K562 (cell line): ENCODE data around the gene ZNF407.

Source experiments
- HMG20B ChIP-seq: fragments of 250-450 bp; sonication (Bioruptor Pico); IDR thresholded peaks from 2 replicates; pipeline ENCODE4 v1.5.0; 2021; ENCODE audit warnings: mild to moderate bottlenecking
- TAF1 ChIP-seq: IDR thresholded peaks from 2 replicates; pipeline ENCODE4 v1.6.1; 2011; ENCODE audit warnings: mild to moderate bottlenecking, low read length, moderate library complexity; ENCODE audit not compliant: insufficient read depth, control insufficient read depth, severe bottlenecking; ENCODE audit errors: extremely low read depth
- ZNF79 ChIP-seq: fragments of 250-450 bp; sonication (Bioruptor Pico); IDR thresholded peaks from 2 replicates; pipeline ENCODE4 v1.4.0; 2020; ENCODE audit warnings: low read depth, mild to moderate bottlenecking, moderate library complexity
- TF ChIP-seq, protein P1 (sequence below): sonication (generic); formaldehyde crosslinking; IDR thresholded peaks from 2 replicates; pipeline ENCODE4 v1.8.1; 2022; ENCODE audit warnings: missing genetic modification reagents
- TF ChIP-seq, protein P2 (sequence below): fragments of 250-450 bp; sonication (Bioruptor Pico); IDR thresholded peaks from 2 replicates; pipeline ENCODE4 v1.4.0; 2020; ENCODE audit warnings: mild to moderate bottlenecking

DNA sequence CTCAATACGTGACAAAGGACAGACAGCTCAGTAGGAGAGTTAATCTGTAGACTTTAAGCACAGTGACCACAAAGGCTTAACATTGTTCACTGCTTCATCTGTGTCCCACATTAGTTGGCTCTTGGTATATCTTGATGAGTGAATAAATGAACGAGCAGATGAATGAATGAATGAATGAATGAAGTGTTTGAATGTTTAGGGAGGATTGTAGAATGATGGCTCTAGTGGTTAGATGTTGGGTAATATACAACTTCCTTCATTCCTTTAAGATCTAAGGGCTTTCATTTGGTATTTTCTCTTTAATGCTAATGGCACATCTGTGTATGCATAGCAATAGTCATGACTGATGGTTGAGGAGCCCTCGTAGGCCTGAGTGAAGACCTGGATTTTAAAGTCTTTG lies 40.5 kb downstream of the ZNF407 start:
- TF ChIP-seq TAF1 (no peak), HMG20B (CRISPR knock-in tag) (no peak), ZNF79 (CRISPR knock-in tag) (no peak)
- TF ChIP-seq, protein P1, sequence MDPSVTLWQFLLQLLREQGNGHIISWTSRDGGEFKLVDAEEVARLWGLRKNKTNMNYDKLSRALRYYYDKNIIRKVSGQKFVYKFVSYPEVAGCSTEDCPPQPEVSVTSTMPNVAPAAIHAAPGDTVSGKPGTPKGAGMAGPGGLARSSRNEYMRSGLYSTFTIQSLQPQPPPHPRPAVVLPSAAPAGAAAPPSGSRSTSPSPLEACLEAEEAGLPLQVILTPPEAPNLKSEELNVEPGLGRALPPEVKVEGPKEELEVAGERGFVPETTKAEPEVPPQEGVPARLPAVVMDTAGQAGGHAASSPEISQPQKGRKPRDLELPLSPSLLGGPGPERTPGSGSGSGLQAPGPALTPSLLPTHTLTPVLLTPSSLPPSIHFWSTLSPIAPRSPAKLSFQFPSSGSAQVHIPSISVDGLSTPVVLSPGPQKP (CRISPR knock-in tag): no peak
- TF ChIP-seq, protein P2, sequence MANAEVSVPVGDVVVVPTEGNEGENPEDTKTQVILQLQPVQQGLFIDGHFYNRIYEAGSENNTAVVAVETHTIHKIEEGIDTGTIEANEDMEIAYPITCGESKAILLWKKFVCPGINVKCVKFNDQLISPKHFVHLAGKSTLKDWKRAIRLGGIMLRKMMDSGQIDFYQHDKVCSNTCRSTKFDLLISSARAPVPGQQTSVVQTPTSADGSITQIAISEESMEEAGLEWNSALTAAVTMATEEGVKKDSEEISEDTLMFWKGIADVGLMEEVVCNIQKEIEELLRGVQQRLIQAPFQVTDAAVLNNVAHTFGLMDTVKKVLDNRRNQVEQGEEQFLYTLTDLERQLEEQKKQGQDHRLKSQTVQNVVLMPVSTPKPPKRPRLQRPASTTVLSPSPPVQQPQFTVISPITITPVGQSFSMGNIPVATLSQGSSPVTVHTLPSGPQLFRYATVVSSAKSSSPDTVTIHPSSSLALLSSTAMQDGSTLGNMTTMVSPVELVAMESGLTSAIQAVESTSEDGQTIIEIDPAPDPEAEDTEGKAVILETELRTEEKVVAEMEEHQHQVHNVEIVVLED (CRISPR knock-in tag): no peak
